SU-DHL-6 (cell line): ENCODE results near the gene CENPS.

Source experiments
- CTCF ChIP-seq: fragments of 200-600 bp; sonication (generic); IDR thresholded peaks from one replicate; pipeline ENCODE4 v1.5.1; 2017; ENCODE audit warnings: antibody characterized with exemption, mild to moderate bottlenecking, low read length, moderate library complexity; ENCODE audit not compliant: insufficient read depth, poor library complexity, severe bottlenecking
- EZH2phosphoT487 ChIP-seq: fragments of 200-600 bp; sonication (generic), shearing (Covaris generic); conservative IDR thresholded peaks from 2 replicates; pipeline ENCODE4 v1.6.1; 2018; ENCODE audit warnings: mild to moderate bottlenecking, antibody characterized with exemption, low read length, moderate library complexity, mixed read lengths

- TF ChIP-seq CTCF (no peak), EZH2phosphoT487 (no peak)
Measured at GRCh38 chr1:10400013-10400412, 30.2 kb upstream of the CENPS start.
